Measurements from ENCODE around the gene ABCB11. TPM values are rescaled to one million over a fixed set of nuclear protein-coding genes. Genes with fewer than 3 reads are reported as not detected.

The ABCB11 gene
- total and polyA plus RNA-seq, 4 donors: 18.3 to 74.3 (median 38.3) TPM

- no peak for TF ChIP-seq RXRA (IDR thresholded peaks at IDR 0.05)
- no peak for TF ChIP-seq HNF4G (IDR thresholded peaks at IDR 0.05)
- TF ChIP-seq TAF1 (conservative IDR thresholded peaks at IDR 0.05): no peak
- TF ChIP-seq HNF4A (conservative IDR thresholded peaks at IDR 0.05): no peak
- TF ChIP-seq ZBTB33 (IDR thresholded peaks at IDR 0.05): no peak
- no peak for TF ChIP-seq GABPA (IDR thresholded peaks at IDR 0.05 in 1 of 2, conservative IDR thresholded peaks at IDR 0.05 in 1 of 2)
- no peak for TF ChIP-seq NR2F2 (IDR thresholded peaks at IDR 0.05)
- no peak for TF ChIP-seq ATF3 (IDR thresholded peaks at IDR 0.05)
- no peak for TF ChIP-seq FOXA1 (IDR thresholded peaks at IDR 0.05)
- TF ChIP-seq FOXA2 (IDR thresholded peaks at IDR 0.05): no peak
- TF ChIP-seq REST (IDR thresholded peaks at IDR 0.05): no peak
- no peak for TF ChIP-seq CTCF (IDR thresholded peaks at IDR 0.05; ENCODE audit: low read depth, low read length, missing input control)
- no peak for TF ChIP-seq YY1 (IDR thresholded peaks at IDR 0.05)
- TF ChIP-seq SP1 (IDR thresholded peaks at IDR 0.05): no peak
- TF ChIP-seq EGR1 (IDR thresholded peaks at IDR 0.05; ENCODE audit: low read depth in 2 of 2): no peak
- no peak for TF ChIP-seq RAD21 (IDR thresholded peaks at IDR 0.05)
- Histone ChIP-seq H3K27ac (ENCODE audit: low read depth in 1 of 2, low read length in 2 of 2) (no peak overlapping the region), H3K4me1 (ENCODE audit: control insufficient read depth in 4 of 4, insufficient read depth in 4 of 4, low read length in 3 of 4) (peaks cover 0 to 12% (median 10%) of the 10 kb centered on the region in 4 donors), H3K36me3 (ENCODE audit: control insufficient read depth in 4 of 4, insufficient read depth in 3 of 4, low read depth in 1 of 4, low read length in 3 of 4) (peaks cover 0 to 24% (median 12%) of the 10 kb centered on the region in 4 donors), H3K9ac (ENCODE audit: low read depth in 1 of 2, low read length in 2 of 2) (no peak overlapping the region), H3K27me3 (ENCODE audit: control insufficient read depth in 4 of 4, insufficient read depth in 4 of 4, low read length in 3 of 4) (no peaks in the 10 kb centered on the region), H3K9me3 (ENCODE audit: control insufficient read depth in 4 of 4, low read length in 3 of 4) (no peaks in the 10 kb centered on the region), H3K4me3 (ENCODE audit: low read depth in 1 of 3, low read length in 3 of 3) (no peak overlapping the region)
- DNase-seq (ENCODE audit: low spot score): no peak
- whole genome bisulfite sequencing: 66% methylated on average over 3 of the region's 3 CpGs
Measured at GRCh38 chr2:169009865-169010579, 21.1 kb downstream of the ABCB11 start.
